ENCODE data around the gene DHX16. TPM values are rescaled to one million over a fixed set of nuclear protein-coding genes. Genes with fewer than 3 reads are reported as not detected.
A peak's percentile ranks its signal among the peaks of the same experiment; 100 is the strongest.
"Not testable (repeated sequence)": the region's sequence is repeated elsewhere in the genome, so short reads cannot be mapped to it uniquely, and the experiment has no call there.

The DHX16 gene
- polyA plus RNA-seq (2012; ENCODE audit: insufficient read depth, insufficient read length): 71.4 TPM

- H3K4me3 ChIP-seq (ENCODE audit: low read length): peak within 1 kb of the TSS; percentile 96
- peak; percentile 96 for DNase-seq (ENCODE audit: low read depth, low spot score)
Measured at GRCh38 chr6:30672445-30673253, at the start of gene DHX16. Gene DHX16 (minus strand): TSS chr6:30673006. CDS start chr6:30672841, 165 bp downstream.

- DNase-seq (ENCODE audit: low read depth, low spot score): not testable (repeated sequence)
Measured at GRCh38 chr6:30722025-30722279, 49.1 kb upstream of the DHX16 start.

GRCh38 chr6:30721198-30722024 lies 48.6 kb upstream of the DHX16 start:
- peak overlapping the region; percentile 98 for H3K4me3 ChIP-seq (ENCODE audit: low read length)
- DNase-seq (ENCODE audit: low read depth, low spot score): peak; percentile 85

More at GRCh38 chr6:30722025-30722279, 49.1 kb upstream of the DHX16 start:
- H3K4me3 ChIP-seq (ENCODE audit: low read length): peak overlapping the region; percentile 93

GRCh38 chr6:30720738-30721197 lies 48.0 kb upstream of the DHX16 start:
- no peak for DNase-seq (ENCODE audit: low read depth, low spot score)
- peak overlapping the region; percentile 98 for H3K4me3 ChIP-seq (ENCODE audit: low read length)

- DNase-seq (ENCODE audit: low read depth, low spot score): peak; percentile 99
- peak within 1 kb of the TSS; percentile 98 for H3K4me3 ChIP-seq (ENCODE audit: low read length)
Measured at GRCh38 chr6:30719791-30720737, 47.3 kb upstream of the DHX16 start, which contains the start of gene TUBB. Gene TUBB (plus strand): TSS chr6:30720352. CDS start chr6:30720507, 155 bp downstream.

- peak overlapping the region; percentile 98 for H3K4me3 ChIP-seq (ENCODE audit: low read length)
Measured at GRCh38 chr6:30719356-30719755, 46.5 kb upstream of the DHX16 start.

GRCh38 chr6:30717845-30718720 lies 45.3 kb upstream of the DHX16 start:
- not testable (repeated sequence) for DNase-seq (ENCODE audit: low read depth, low spot score)
- peak overlapping the region; percentile 73 for H3K4me3 ChIP-seq (ENCODE audit: low read length)

More at GRCh38 chr6:30719356-30719755, 46.5 kb upstream of the DHX16 start:
- DNase-seq (ENCODE audit: low read depth, low spot score): no peak

- H3K4me3 ChIP-seq (ENCODE audit: low read length): peak within 1 kb of the TSS; percentile 74
- peak; percentile 100 for DNase-seq (ENCODE audit: low read depth, low spot score)
Measured at GRCh38 chr6:30717129-30717844, 44.5 kb upstream of the DHX16 start, which contains the start of gene MDC1. Gene MDC1 (minus strand): TSS chr6:30717281. CDS start chr6:30715175, 2,106 bp downstream.

- peak overlapping the region; percentile 74 for H3K4me3 ChIP-seq (ENCODE audit: low read length)
- no peak for DNase-seq (ENCODE audit: low read depth, low spot score)
Measured at GRCh38 chr6:30716879-30717128, 44.0 kb upstream of the DHX16 start.

GRCh38 chr6:30714263-30714662 lies 41.5 kb upstream of the DHX16 start:
- DNase-seq (ENCODE audit: low read depth, low spot score): no peak

GRCh38 chr6:30712441-30712945 lies 39.7 kb upstream of the DHX16 start:
- DNase-seq (ENCODE audit: low read depth, low spot score): no peak

More at GRCh38 chr6:30714263-30714662, 41.5 kb upstream of the DHX16 start:
- H3K4me3 ChIP-seq (ENCODE audit: low read length): no peak overlapping the region

GRCh38 chr6:30711758-30712380 lies 39.1 kb upstream of the DHX16 start:
- H3K4me3 ChIP-seq (ENCODE audit: low read length): no peak overlapping the region
- peak; percentile 74 for DNase-seq (ENCODE audit: low read depth, low spot score)

More at GRCh38 chr6:30712441-30712945, 39.7 kb upstream of the DHX16 start:
- H3K4me3 ChIP-seq (ENCODE audit: low read length): no peak overlapping the region

GRCh38 chr6:30709101-30709868 lies 36.5 kb upstream of the DHX16 start:
- DNase-seq (ENCODE audit: low read depth, low spot score): no peak
- no peak overlapping the region for H3K4me3 ChIP-seq (ENCODE audit: low read length)

GRCh38 chr6:30707281-30707850 lies 34.6 kb upstream of the DHX16 start:
- H3K4me3 ChIP-seq (ENCODE audit: low read length): no peak overlapping the region

GRCh38 chr6:30705620-30706019 lies 32.8 kb upstream of the DHX16 start:
- no peak for DNase-seq (ENCODE audit: low read depth, low spot score)
- H3K4me3 ChIP-seq (ENCODE audit: low read length): no peak overlapping the region

More at GRCh38 chr6:30707281-30707850, 34.6 kb upstream of the DHX16 start:
- no peak for DNase-seq (ENCODE audit: low read depth, low spot score)

GRCh38 chr6:30703821-30704220 lies 31.0 kb upstream of the DHX16 start:
- H3K4me3 ChIP-seq (ENCODE audit: low read length): no peak overlapping the region
- DNase-seq (ENCODE audit: low read depth, low spot score): no peak

All from Jurkat, Clone E6-1 (cell line).